Measurements from ENCODE around the gene NME9.

NME9 gene

GRCh38 chr3:138361561-138361971 is 31.9 kb upstream of the NME9 start:
- DNase-seq (ENCODE audit: low spot score), result no peak

- no peak for DNase-seq (ENCODE audit: low spot score)
These were observed 31.3 kb upstream of the NME9 start for GRCh38 chr3:138360869-138361525.

- no peak for DNase-seq (ENCODE audit: low spot score)
These were observed 30.5 kb upstream of the NME9 start for GRCh38 chr3:138359919-138360868.

GRCh38 chr3:138359148-138359918 is 29.7 kb upstream of the NME9 start:
- no peak for DNase-seq (ENCODE audit: low spot score)

- no peak for DNase-seq (ENCODE audit: low spot score)
These were observed 27.2 kb upstream of the NME9 start for GRCh38 chr3:138356730-138357405.

GRCh38 chr3:138355071-138355470 is 25.4 kb upstream of the NME9 start:
- DNase-seq (ENCODE audit: low spot score), result no peak

- DNase-seq (ENCODE audit: low spot score), result no peak
These were observed 24.7 kb upstream of the NME9 start for GRCh38 chr3:138354376-138354775.

GRCh38 chr3:138351916-138352550 is 22.4 kb upstream of the NME9 start:
- peak; percentile 35 for DNase-seq (ENCODE audit: low spot score)

- DNase-seq (ENCODE audit: low spot score), result no peak
These were observed 21.5 kb upstream of the NME9 start for GRCh38 chr3:138351151-138351550.

- peak; percentile 29 for DNase-seq (ENCODE audit: low spot score)
These were observed 20.4 kb upstream of the NME9 start for GRCh38 chr3:138349926-138350665.

- peak; percentile 47 for DNase-seq (ENCODE audit: low spot score)
These were observed 19.4 kb upstream of the NME9 start for GRCh38 chr3:138348754-138349739.

- DNase-seq (ENCODE audit: low spot score), result peak; percentile 92
These were observed 18.5 kb upstream of the NME9 start, which contains the start of gene MRAS for GRCh38 chr3:138347960-138348753. MRAS (plus strand) TSS chr3:138348579; CDS start chr3:138372884, 24,305 bp downstream.

GRCh38 chr3:138344754-138345153 is 15.1 kb upstream of the NME9 start:
- no peak for DNase-seq (ENCODE audit: low spot score)

GRCh38 chr3:138340511-138340910 is 10.9 kb upstream of the NME9 start:
- no peak for DNase-seq (ENCODE audit: low spot score)

- DNase-seq (ENCODE audit: low spot score), result no peak
These were observed 9.2 kb upstream of the NME9 start for GRCh38 chr3:138338811-138339210.

GRCh38 chr3:138338244-138338643 is 8.6 kb upstream of the NME9 start:
- no peak for DNase-seq (ENCODE audit: low spot score)

- no peak for DNase-seq (ENCODE audit: low spot score)
These were observed 6.9 kb upstream of the NME9 start for GRCh38 chr3:138336454-138336999.

- no peak for DNase-seq (ENCODE audit: low spot score)
These were observed 5.0 kb upstream of the NME9 start for GRCh38 chr3:138334608-138335007.

All from AG20443 (cell line).